NCI-H2196 (cell line): ENCODE results near the gene MYO5B.

Source experiments
- DNase-seq: peaks from one replicate; lab custom pipeline; 2025; ENCODE audit not compliant: unreplicated experiment; lab: John Stamatoyannopoulos, UW

Gene MYO5B

DNA sequence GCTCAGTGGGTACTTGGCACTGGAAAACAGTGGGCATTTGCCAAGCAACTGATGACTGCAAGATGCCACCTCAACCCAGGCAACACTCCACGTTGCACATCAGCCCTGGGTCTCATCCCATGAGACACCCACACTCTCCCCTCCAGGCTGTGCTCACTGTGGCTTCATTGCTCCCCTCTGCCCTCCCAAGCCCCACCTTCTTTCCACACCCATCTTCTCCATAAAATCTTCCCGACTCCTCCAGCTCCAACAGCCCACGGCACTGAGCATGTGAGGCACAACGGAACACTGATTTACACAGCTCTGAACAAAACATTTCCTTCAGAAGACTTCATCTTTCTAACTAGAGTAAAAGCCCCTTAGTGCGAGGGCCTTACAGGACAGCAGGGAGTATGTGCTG, 263.8 kb downstream of the MYO5B start:
- no peak for DNase-seq

GRCh38 chr18:49926106-49926745, 268.7 kb downstream of the MYO5B start:
- no peak for DNase-seq

GRCh38 chr18:49924293-49924983, 270.5 kb downstream of the MYO5B start:
- no peak for DNase-seq

DNA sequence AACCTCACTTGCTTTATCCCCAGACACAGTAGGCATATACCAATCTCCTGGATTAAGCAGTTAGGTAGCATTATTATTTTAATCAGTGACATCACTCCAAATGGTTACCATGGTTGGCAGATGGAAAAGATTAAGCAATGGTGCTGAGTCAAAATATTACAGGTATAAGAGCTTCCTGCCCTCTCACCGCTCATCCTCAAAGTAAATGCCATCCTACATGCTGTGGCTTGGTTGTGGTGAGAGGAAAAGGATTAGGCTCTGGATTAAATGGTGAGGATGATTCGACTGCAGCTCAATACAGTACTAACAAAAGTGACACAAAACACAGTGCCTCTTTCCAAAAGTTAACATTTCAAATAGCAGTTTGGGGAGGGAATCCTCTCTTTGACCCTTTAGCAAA, 272.7 kb downstream of the MYO5B start:
- no peak for DNase-seq

- no peak for DNase-seq
Observed at GRCh38 chr18:49921318-49921985, 273.5 kb downstream of the MYO5B start.

GRCh38 chr18:49920731-49921130, 274.2 kb downstream of the MYO5B start:
- DNase-seq = no peak

GRCh38 chr18:49917742-49918141, 277.2 kb downstream of the MYO5B start:
- no peak for DNase-seq

- DNase-seq = no peak
Observed at GRCh38 chr18:49915352-49915751, 279.6 kb downstream of the MYO5B start.

DNA sequence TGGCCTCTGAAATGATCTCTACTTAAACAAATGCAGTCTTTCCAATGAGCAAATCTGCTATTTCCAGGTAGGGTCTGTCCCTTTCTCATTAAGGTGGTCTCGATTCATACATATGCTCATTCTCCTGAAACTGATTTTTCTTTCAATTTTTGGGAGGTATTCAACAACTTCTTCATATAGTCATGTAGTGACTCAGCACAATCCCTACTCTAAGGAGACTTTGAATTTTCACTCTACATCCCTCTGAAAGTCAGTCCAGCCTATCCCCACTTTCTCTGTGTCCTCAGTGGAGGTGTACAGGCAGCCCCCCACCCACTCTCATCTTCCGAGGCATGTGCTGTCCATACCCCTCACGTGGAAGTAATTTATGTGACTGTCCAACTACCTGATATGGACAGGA, 281.7 kb downstream of the MYO5B start:
- DNase-seq = no peak

- peak; percentile 34 for DNase-seq
Observed at GRCh38 chr18:49911427-49911826, 283.5 kb downstream of the MYO5B start.

GRCh38 chr18:49910986-49911385, 284.0 kb downstream of the MYO5B start:
- no peak for DNase-seq

- no peak for DNase-seq
Observed at GRCh38 chr18:49910019-49910418, 284.9 kb downstream of the MYO5B start.

GRCh38 chr18:49907346-49907929, 287.5 kb downstream of the MYO5B start:
- DNase-seq = peak; percentile 55

DNA sequence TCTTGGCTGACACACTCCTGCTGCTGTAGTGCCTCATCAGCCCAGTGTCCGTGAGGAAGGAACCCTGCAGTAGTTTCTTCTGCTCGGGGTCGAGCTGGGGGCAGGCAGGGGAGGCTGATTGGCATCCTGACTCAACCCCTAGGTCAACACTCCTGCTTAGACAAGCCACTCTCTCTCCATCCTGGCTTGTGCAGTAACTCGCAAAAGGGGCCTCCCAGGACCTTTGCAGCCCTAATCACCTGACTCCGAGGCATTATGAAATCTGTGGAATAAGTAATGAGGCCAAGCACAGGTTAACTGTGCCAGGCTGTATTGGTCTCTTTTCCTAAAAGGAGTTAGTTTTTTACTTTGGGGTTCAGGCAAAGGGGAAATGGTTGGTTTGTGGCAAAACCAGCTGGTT, 289.2 kb downstream of the MYO5B start:
- no peak for DNase-seq

- DNase-seq = no peak
Observed at GRCh38 chr18:49904871-49905555, 289.9 kb downstream of the MYO5B start.

- DNase-seq = no peak
Observed at GRCh38 chr18:49901862-49902340, 293.0 kb downstream of the MYO5B start.

GRCh38 chr18:49899657-49900330, 295.2 kb downstream of the MYO5B start:
- DNase-seq = peak; percentile 87

DNA sequence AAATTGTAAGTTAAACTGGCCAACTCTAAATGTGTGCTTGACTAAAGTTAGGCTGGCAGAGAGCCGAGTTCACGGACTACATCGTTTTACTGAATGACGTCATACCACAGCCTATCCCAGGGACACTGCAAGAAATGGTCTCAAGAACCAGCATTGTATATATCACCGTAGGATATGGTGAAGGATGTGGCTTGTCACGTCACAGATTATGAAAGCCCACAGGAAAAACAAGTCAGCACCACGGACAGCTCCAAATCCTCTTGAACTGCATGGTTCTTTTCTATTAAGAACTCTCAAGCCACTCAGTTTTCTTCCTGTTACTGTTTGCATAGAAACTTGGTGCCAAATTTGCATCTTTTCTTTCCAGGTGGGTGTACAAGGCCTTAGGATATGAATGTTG, 296.5 kb downstream of the MYO5B start:
- DNase-seq = peak; percentile 19

GRCh38 chr18:49894517-49895226, 300.3 kb downstream of the MYO5B start:
- no peak for DNase-seq

DNA sequence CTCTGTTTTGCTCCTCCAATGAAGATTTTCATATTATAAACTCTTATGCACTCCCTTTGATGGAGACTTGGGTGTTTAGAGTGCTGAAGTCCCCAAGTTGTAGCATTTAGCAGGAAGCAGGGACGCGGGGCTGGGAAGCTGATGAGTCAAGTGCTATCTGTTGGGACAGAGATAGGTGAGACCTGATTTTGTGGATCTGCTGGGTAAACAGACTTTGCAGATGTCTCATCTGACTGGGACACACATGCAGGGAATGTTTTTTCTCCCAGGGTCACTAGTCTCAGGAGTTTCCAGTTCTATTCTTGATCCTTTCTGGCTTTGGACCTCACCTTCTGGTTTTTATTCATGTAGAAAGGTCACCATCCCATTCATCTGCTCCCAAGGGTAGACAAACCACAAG, 301.9 kb downstream of the MYO5B start:
- DNase-seq = no peak
